ENCODE measurements around the gene ABCB1.
A peak's percentile ranks its signal among the peaks of the same experiment; 100 is the strongest.

ABCB1 gene

GRCh38 chr7:87574630-87575029 is 26.1 kb downstream of the ABCB1 start (continued):
- no peak for TF ChIP-seq ZSCAN5A (tag by site-specific recombination; IDR thresholded peaks at IDR 0.05)
- TF ChIP-seq ZNF214 (tag by site-specific recombination; IDR thresholded peaks at IDR 0.05; ENCODE audit: borderline replicate concordance), result no peak
- TF ChIP-seq ZNF184 (tag by site-specific recombination; IDR thresholded peaks at IDR 0.05), result 0 out of 2 replicates have a peak, but pooled peaks have one; percentile 50
- no peak for TF ChIP-seq ZNF26 (tag by site-specific recombination; IDR thresholded peaks at IDR 0.05)
- no peak for TF ChIP-seq ZNF19 (tag by site-specific recombination; IDR thresholded peaks at IDR 0.05; ENCODE audit: low read depth)
- no peak for TF ChIP-seq REPIN1 (tag by site-specific recombination; IDR thresholded peaks at IDR 0.05; ENCODE audit: low read depth)
- no peak for TF ChIP-seq GFI1B (tag by site-specific recombination; IDR thresholded peaks at IDR 0.05)
- TF ChIP-seq ZSCAN4 (tag by site-specific recombination; IDR thresholded peaks at IDR 0.05), result no peak
- TF ChIP-seq ZNF530 (tag by site-specific recombination; IDR thresholded peaks at IDR 0.05; ENCODE audit: low read depth), result no peak
- 0 out of 2 replicates have a peak, but pooled peaks have one; percentile 24 for TF ChIP-seq ZNF362 (tag by site-specific recombination; IDR thresholded peaks at IDR 0.05)
- TF ChIP-seq ZNF24 (tag by site-specific recombination; IDR thresholded peaks at IDR 0.05), result peak; percentile 74; the same call in 1 of the 2 replicates
- TF ChIP-seq ZNF394 (tag by site-specific recombination; IDR thresholded peaks at IDR 0.05; ENCODE audit: borderline replicate concordance), result peak; percentile 44; the same call in 1 of the 2 replicates
- TF ChIP-seq ZNF561 (tag by site-specific recombination; IDR thresholded peaks at IDR 0.05; ENCODE audit: borderline replicate concordance), result no peak
- TF ChIP-seq ZNF677 (tag by site-specific recombination; IDR thresholded peaks at IDR 0.05), result no peak
- TF ChIP-seq ZNF10 (tag by site-specific recombination; IDR thresholded peaks at IDR 0.05), result no peak
- peak; percentile 51; the same call in 1 of the 2 replicates for TF ChIP-seq ZNF692 (tag by site-specific recombination; IDR thresholded peaks at IDR 0.05)
- no peak for TF ChIP-seq ZBTB48 (tag by site-specific recombination; IDR thresholded peaks at IDR 0.05)
- TF ChIP-seq PRDM6 (tag by site-specific recombination; IDR thresholded peaks at IDR 0.05), result peak; percentile 80
- TF ChIP-seq ZNF398 (tag by site-specific recombination; IDR thresholded peaks at IDR 0.05), result 0 out of 2 replicates have a peak, but pooled peaks have one; percentile 30
- TF ChIP-seq ZNF777 (tag by site-specific recombination; IDR thresholded peaks at IDR 0.05; ENCODE audit: borderline replicate concordance), result no peak
- peak; percentile 36 for TF ChIP-seq GLIS1 (tag by site-specific recombination; IDR thresholded peaks at IDR 0.05)
- no peak; the same call in 1 of the 2 replicates for TF ChIP-seq ZNF335 (tag by site-specific recombination; conservative IDR thresholded peaks at IDR 0.05)
- TF ChIP-seq HOXC10 (CRISPR knock-in tag; IDR thresholded peaks at IDR 0.05), result no peak
- TF ChIP-seq ZFP69B (tag by site-specific recombination; IDR thresholded peaks at IDR 0.05), result no peak
- TF ChIP-seq ZBTB6 (tag by site-specific recombination; IDR thresholded peaks at IDR 0.05), result no peak
- TF ChIP-seq PBX3 (CRISPR knock-in tag; IDR thresholded peaks at IDR 0.05), result no peak
- no peak for TF ChIP-seq ZNF776 (tag by site-specific recombination; IDR thresholded peaks at IDR 0.05; ENCODE audit: borderline replicate concordance)
